ENCODE measurements around the gene UBLCP1.
A peak's percentile ranks its signal among the peaks of the same experiment; 100 is the strongest.
"Not testable (repeated sequence)": the region's sequence is repeated elsewhere in the genome, so short reads cannot be mapped to it uniquely, and the experiment has no call there.

UBLCP1 gene
- 11.1 to 20.4 (median 14.5) reads per million in 4 donors for total RNA-seq

GRCh38 chr5:159262859-159263568, at the start of gene UBLCP1:
Gene UBLCP1 (plus strand): TSS chr5:159263290. CDS start chr5:159268916, 5,626 bp downstream.
- peak; percentile 54 to 88 (median 72) for DNase-seq

DNA sequence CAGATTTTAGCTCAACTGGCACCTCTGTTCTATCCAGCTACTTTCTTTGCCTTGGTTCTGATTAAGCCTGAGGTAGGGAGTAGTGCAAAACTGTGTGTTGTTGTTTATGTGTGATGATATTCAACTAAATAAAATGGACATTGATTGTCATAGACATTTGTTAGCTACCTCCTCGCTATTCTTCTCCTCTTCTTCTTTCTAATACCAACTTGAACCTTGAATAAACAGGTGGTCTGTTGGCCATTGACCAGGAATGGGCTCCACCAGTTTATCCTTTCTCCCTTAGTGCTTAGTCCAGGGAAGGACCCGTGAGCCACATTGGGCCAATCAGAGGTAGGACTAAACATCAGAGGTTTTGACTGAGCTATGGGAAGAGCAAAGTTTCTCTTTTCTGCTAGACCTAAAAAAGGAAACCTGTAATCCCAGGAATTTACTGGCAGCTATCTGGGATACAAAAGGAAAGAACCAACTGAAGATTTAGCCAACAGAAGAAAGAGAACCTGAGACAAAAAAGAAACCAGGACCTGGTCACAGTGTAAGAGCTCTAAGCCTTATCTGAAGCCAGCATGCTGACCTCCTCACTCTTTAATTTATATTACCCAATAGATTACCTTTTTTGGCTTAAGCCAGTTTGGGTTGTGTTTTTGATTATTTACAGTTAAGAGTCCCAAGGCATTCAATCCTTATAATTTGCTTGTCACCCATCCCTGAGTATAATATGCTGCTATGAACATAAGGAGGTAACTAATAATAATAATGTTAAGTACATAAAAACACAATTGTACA, 48.4 kb upstream of the UBLCP1 start:
- DNase-seq = no peak

GRCh38 chr5:159215886-159216285, 47.2 kb upstream of the UBLCP1 start:
- DNase-seq = no peak

GRCh38 chr5:159216454-159216853, 46.6 kb upstream of the UBLCP1 start:
- DNase-seq = no peak

DNA sequence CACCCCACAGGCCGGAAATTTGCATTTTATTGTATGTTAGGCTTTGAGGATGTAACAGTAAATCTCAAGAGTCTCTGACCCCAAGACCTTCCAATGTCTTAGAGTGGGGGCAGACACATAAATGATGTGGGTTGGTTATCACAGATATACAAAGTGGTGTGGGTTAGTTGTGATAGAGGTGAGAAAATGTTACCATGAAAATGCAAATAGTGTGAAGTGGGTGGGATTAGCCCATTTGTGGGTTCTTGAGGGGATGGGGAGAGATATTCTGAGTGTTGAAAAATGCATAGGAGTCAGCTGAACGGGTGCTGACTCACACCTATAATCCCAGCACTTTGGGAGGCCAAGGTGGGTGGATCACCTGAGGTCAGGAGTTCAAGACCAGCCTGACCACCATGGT, 45.9 kb upstream of the UBLCP1 start:
- no peak for DNase-seq

DNA sequence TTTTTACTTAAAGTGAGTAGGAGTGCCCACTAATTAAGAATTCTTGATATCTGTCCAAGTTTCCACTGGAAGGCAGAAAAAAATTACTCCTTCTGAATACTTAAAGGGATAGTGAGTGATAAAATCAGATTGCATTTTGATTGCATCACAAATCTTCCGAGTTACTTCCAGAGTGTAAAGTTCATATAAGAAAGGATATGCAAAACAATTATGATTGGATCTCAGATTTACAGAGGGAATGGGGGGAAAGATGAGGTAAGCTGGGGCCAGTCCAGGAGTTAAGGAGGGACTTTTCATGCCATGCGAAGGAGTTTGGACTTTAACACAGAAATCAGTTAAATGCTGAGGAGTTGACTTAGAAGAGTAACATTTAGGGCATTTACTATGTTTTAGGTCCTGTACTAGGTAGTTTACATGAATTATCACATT, 44.5 kb upstream of the UBLCP1 start:
- DNase-seq = no peak

- no peak for DNase-seq
These were observed 42.9 kb upstream of the UBLCP1 start for GRCh38 chr5:159220206-159220605.

DNA sequence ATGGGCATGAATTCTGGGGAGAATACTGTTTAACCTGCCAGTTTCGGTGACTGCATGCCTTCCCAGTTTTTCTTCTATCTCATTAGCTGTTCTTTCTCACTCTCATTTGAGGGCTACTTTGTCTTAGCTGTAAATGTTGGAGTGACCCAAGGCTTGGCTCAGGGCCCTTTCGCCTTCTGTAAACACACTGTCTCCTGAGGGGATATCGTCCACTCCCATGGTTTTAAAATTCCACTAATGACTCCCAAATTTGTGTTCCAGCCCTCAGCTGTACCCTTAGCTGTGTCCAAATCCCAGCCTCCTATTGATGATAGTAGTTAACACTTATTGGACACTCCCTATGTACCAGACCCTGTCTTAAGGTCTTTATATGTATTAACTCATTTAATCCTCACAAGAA, 39.6 kb upstream of the UBLCP1 start:
- no peak for DNase-seq

DNA sequence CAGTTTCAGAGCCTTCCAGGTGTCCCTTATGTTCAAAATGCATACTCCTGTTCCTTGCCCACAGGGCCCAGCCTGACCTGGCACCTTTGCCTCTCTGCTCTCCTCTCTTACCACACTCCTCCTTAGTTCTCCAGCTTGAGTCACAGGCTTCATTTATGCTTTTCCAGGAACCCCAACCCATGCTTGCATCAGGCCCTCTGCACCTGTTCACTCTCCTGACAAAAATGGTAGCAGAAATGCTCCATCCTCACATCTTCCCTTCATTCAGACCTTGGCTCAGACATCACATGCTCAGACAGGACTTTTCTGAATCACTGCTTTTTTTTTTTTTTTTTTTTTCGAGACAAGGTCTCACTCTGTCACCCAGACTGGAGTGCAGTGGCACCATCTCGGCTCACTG, 38.6 kb upstream of the UBLCP1 start:
- no peak for DNase-seq

- no peak for DNase-seq
These were observed 36.6 kb upstream of the UBLCP1 start for GRCh38 chr5:159226451-159226850.

DNA sequence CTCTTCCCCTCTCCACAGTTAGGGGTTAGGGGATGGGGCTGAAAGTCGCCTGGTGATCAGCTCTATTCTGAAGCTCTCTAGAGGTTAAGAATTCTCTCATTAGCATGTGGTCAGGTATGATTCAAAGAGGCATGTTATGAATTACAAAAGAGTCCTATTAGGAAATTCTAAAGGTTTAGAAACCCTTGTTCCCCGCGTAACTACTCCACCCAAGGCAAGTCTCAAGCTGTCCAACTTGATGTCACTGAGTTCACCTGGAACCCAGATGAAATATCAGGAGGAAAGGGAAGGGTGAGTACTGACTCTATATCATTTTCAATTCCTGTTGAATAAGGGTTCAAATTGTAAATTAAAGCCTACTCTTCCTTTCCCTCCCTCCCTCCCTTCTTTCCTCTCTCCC, 35.6 kb upstream of the UBLCP1 start:
- no peak for DNase-seq

DNA sequence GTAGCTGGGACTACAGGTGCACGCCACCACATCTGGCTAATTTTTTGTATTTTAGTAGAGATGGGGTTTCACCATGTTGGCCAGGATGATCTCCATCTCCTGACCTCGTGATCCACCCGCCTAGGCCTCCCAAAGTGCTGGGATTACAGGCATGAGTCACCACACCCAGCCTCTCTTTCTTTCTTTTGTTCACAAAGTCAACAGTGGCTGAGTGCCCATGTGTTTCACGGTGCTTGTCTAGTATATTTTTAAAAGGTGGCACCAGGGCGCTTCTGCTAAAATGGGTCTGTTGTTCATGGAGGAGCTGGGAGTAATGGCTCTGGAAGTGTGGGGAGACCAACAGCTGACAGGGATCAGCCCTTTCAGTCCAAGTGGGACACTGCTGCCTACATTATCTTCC, 35.0 kb upstream of the UBLCP1 start:
- DNase-seq = not testable (repeated sequence)

- no peak for DNase-seq
These were observed 32.4 kb upstream of the UBLCP1 start for GRCh38 chr5:159230657-159231056.

DNA sequence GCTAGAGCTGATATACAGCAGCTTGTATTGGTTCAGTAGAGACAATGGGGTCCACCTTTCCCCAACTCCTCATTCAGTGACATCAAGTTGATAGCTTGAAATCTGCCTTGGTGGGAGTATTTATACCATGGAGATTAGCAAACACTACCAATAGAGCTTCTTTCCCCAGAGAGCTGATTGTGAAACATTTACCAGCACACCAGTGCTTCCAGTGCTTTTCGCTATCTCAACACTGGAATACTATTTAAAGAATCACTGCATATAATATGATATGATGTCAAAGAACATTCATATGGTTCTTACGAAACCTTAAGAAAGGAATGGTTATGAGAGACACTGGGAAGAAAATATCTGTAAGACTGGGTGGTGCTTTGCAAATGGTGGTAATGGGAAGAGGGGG, 31.9 kb upstream of the UBLCP1 start:
- no peak for DNase-seq

GRCh38 chr5:159235871-159236520, 27.1 kb upstream of the UBLCP1 start:
- DNase-seq = not testable (repeated sequence)

- peak in 1 of 5 donors; percentile 11 for DNase-seq
These were observed 22.7 kb upstream of the UBLCP1 start for GRCh38 chr5:159240301-159240870.

DNA sequence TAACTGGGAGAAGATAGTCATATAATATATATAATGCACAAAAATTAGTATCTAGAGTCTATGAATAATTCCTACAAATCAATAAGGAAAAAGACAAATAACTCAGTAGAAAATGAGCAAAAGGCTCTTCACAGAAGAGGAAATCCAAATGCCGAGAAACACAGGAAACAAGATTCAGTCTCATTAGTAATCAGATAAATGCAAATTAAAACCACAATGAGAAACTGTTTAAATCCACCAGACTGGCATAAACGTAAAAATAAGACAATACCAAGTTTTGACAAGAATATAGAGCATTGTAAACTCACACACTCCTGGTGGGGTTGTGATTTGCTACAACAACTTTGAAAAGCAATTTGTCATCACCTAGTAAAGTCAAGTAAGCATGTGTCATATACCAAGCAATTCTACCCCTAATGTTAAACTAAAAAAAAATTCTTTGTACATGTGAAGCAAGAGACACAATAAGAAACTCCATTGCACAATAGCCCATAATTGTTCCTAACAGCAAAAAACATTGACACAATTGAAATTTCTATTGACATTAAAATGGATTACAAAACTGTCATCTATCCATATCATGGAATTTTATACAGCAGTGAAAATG, 21.0 kb upstream of the UBLCP1 start:
- peak in 1 of 5 donors; percentile 4 for DNase-seq

- no peak for DNase-seq
These were observed 20.4 kb upstream of the UBLCP1 start for GRCh38 chr5:159242656-159243055.

DNA sequence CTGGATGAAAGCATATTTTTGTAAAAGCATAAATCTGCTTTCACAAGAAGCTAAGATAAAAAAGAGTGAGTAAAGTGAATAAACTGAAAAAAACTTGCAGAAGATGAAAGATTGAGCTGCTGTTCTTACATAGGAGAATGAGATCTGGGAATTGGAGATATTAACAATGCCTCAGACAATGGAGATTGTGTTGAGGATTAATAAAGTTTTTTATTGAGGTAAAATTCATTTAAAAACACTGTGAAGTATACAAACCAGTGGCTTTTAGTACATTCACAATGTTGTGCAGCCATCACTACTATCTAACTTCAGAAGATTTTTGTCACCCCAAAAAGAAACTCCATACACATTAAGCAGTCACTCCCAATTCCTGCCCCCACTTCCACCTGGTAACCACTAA, 19.7 kb upstream of the UBLCP1 start:
- DNase-seq = no peak

DNA sequence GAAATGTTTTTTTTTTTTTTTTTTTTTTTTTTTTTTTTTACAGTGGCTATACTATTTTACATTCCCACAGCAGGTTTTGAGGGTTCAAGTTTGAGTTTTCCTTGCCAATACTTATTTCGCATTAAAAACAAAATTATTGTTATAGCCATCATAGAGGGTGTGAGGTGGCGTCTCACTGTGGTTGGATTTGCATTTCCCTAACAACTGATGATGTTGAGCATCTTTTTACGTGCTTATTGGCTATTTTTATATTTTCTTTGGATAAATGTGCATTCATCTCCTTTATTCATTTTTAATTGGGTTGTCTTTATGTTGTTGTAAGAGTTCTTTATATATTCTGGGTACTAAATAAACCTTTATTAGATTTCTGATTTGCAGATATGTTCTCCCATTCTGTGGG, 18.9 kb upstream of the UBLCP1 start:
- no peak for DNase-seq

DNA sequence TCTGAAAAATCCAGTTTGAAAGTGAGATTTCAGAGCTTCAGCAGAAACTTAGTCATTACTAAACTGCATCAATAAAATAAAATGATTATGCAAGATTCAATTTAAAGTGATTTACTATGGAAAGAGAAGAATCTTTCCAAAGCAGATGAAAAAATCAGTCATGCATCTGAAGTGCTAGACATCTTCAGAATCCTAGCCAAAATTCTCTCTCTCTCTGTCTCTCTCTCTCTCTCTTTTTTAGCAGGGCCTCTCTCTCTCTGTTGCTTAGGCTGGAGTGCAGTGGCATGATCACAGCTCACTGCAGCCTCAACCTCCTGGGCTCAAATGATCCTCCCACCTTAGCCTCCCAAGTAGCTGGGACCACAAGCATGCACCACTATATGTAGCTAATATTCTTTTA, 18.2 kb upstream of the UBLCP1 start:
- no peak for DNase-seq

- no peak for DNase-seq
These were observed 13.9 kb upstream of the UBLCP1 start for GRCh38 chr5:159249158-159249557.

- DNase-seq = no peak
These were observed 10.9 kb upstream of the UBLCP1 start for GRCh38 chr5:159252195-159252594.

All from T-helper 1 cell (primary cell).